GM19328 (cell line): ENCODE measurements around the gene EPB41L1.

ENCODE experiments used
- ATAC-seq: cut with Tn5 transposase; IDR thresholded peaks from one replicate; pipeline ENCODE4 v1.9.1; 2021; ENCODE audit warnings: mild to moderate bottlenecking, moderate library complexity; ENCODE audit not compliant: unreplicated experiment

Gene EPB41L1

DNA sequence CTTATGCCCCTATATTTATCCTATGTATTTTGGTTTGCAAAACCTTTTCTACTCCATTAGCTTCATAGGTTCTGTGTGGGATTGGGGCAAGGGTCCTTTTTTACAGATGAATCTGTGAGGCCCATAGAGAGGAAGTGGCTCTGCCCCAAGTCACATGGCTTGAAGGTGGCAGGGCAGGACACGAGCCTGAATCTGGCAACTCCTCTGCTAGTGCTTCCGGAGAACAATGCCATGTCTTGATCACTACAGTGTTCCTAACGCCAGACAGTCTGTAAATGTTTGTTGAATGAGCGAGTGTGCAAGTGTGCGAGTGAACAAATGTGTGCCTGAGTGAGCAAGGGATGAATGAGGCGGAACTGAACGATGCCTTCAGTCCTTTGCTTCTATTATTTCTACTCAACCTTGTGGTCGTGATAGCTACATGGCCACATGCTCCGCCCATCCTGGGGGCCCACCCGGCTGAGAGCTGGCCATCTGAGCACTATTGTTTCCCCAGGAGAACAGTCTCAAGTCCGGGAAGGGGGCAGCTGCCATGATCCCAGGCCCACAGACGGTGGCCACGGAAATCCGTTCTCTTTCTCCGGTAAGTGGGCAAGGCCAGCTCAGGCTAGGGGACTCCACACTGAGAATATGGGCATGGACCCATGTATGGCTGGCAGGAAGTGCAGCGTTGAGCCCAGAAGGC, 64.0 kb downstream of the EPB41L1 start:
- no peak for ATAC-seq

DNA sequence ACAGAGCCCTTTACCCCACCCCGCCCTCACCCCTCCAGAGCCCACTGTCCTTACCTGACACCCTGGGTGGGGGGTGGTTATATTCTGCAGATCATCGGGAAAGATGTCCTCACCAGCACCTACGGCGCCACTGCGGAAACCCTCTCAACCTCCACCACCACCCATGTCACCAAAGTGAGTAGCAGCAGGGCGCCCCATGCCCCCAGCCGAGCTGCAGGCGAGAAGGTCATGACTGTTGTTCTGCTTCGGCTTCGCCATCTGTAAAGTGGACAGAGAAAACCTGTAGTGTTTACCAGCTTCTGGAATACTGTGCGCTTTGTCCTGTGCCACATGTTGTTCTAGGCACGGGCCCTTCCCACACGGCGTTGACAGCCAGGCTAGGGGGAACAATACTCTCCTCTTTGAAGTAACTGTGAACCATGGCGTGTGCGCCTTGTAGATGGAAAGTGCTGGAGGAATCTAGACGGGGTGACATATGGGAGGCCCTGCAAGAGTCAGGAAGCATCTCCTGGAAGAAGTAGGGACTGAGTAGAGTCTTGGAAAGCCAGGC, 65.2 kb downstream of the EPB41L1 start:
- ATAC-seq = no peak

DNA sequence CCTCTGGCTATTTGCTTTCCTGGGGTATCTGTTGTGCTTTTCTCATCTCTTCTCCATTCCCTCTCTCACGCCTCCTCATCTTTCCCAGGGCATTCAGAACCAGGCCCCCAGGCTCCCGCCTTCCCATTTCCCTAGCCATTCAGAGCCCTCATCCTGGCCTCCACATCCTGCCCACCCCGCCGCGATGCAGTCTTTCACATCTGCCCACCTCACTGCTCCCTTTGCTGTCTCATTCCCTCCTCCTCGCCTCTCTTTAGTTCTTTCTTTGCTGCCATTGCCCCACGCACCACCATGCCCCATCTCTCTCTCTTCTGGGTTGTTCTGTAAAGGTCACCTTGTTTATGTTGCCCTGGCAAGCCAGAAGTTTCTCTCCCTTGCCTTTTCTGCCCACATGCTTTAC, 71.1 kb downstream of the EPB41L1 start:
- no peak for ATAC-seq

DNA sequence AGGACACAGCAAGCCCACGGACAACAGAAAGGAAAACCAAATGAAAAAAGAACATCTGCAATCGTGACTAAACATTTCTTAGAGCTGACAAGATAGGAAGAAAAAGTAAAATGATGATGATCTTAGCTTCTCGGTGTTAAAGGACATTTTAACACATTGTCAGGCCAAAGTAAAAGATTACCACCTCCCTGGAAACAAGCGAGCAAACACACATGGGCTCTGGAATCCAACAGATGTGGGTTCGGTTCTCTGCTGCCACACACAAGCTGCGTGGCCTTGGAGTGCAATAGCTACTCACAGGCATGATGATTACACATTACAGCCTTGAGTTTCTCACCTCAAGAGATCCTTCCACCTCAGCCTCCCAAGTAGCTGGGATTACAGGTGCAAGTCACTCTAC, 74.2 kb downstream of the EPB41L1 start:
- no peak for ATAC-seq

DNA sequence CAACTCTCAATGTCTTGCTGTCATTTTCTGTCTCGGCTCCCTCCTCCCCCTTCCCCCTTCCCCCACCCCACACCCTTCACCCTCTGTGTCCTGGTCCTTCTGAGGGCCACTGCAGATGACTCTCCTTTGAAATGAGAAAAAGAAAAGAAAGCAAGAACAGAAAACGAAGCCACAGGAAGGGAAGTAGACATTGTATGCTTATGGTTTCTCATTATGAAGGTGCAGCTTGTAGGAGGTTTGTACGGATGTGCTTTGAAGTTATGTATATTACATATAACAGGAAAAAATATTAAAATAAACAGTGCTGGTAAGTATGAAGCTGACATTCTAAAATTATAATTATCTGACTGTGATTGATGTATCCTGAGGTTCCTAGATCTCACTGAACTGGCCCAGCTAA, 75.5 kb downstream of the EPB41L1 start:
- ATAC-seq = no peak

DNA sequence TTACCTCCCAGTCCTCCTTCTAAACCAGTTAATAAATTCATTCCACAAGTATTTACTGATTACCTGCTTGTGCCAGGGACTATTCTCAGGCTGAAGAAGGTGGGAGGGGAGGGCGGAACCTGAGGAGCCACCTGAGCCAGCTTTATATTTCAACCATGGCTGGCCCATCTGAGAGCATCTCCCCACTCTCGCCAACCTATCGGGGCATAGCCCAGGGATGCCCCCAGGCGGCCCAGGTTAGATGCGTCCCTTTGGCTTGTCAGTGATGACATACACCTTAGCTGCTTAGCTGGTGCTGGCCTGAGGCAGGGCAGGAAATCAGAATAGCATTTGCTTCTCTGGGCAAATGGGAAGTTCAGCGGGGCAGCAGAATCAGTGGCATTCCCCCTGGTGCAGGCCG, 76.8 kb downstream of the EPB41L1 start:
- no peak for ATAC-seq

DNA sequence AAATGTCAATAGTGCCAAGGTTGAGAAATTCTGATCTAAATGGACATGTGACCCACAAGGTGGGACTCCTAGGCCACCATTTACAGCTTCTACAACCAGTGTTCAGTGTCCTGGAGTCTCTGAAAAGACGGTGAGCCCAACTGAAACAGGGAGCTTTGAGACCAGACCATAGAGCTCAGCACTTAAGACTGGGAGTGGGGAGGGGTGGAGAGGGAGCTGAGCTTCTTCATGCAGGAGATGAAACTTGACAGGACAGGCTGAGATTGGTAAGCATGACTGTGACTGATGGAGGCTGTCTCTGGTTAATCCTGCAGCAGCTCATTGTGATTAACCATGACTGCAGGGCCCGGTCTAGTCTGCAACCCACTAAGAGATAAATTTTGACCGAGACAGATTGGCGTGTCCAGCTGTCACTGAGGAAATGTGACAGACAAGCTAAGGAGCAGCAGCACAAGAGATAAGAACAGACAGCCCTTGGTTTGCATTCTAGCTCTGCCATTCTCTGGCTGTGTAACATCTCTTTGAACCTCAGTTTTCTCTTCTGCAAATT, 80.3 kb downstream of the EPB41L1 start:
- no peak for ATAC-seq

DNA sequence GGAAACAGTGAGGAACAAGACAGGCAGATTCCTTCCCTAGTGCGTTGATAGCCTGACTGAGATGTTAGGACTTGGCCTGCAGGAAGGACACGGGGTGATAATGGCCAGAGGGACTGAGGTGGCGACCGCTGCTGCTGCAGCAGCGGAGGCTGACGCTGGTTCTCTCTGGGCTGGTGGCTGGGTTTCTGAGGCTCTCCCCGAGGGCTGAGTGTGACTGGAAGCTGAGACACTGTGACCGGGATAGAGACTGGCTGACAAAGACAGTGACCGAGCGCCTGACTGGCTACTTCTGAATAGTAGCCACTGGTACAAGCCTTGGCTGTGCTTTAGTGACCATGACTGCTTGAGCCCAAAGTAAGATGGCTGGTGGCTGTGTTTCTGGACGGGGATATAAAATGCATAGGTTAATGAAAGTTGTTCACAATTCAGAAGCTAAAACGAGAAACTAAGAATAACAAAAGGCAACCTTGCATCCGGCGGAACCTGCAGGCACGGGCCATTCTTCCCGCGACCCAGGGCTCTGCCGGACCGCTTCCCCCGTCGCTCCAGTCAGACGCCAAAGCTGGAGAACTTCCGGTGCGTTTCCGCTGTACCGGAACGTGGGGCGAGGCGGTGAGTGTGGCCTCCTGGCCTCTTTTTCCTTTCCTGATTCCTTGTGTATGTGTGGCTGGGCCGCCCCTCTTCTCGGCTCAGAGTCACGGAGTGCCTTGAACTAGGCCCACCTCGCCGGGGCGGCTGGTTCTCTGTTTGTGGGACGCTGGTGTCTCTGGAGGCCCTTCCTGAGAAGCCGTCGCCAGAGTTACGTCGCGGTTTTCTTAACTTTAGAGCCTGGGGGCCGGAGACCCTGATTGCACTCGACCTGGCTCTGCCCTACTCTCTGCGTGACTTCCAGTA, 81.6 kb downstream of the EPB41L1 start, which contains the start of gene AAR2:
Gene AAR2, plus strand, starts transcription at position 587 of the 894 bp plus-strand sequence. CDS start 3,391 bp downstream, outside the sequence.
- ATAC-seq = peak; percentile 55

DNA sequence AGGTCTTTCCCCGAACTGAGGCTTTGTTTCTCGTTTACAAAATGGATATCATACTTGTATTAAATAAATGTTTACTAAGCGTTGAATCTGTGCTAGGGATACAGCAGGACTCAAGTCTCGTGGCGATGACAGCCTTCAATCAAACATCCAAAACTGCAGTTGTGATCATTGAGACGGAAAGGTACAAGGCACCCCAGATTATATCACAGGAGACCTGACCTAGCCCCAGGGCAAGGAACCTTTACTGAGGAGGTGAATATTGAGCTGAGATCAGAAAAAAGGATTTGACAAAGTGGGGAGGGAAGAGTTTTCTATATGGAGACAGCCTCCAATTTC, 82.2 kb downstream of the EPB41L1 start:
- no peak for ATAC-seq

DNA sequence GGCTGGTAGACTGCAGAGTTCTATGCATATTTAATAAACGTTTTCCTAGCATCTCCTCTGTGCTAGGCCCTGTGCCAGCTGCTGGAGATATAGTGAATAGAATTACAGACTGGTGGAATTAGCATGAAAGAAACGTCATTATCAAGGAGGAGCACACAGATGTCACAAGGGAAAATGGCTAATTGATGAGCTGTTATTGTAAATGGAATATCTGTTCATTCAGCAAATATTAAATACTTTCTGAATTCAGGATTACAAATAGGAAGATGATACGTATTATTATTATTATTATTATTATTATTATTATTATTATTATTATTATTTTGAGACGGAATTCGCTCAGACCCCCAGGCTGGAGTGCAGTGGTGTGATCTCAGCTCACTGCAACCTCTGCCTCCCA, 82.9 kb downstream of the EPB41L1 start:
- ATAC-seq = no peak

DNA sequence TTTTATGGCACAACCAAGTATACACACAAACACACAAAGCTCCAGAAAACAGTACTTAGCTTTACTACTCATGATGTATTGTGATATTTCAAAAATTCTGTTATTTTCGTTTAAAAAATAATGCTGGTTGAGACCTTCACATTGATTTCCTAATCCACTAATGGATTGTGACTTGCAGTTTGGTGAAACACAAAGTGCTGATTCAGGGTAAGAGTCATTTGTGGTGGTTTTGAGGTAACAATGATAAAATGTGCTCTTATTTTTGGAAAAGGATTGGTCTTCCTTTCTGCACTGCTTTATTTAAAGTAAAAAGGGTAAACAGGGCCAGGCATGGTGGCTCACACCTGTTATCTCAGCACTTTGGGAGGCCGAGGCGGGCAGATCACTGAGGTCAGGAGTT, 83.6 kb downstream of the EPB41L1 start:
- no peak for ATAC-seq

DNA sequence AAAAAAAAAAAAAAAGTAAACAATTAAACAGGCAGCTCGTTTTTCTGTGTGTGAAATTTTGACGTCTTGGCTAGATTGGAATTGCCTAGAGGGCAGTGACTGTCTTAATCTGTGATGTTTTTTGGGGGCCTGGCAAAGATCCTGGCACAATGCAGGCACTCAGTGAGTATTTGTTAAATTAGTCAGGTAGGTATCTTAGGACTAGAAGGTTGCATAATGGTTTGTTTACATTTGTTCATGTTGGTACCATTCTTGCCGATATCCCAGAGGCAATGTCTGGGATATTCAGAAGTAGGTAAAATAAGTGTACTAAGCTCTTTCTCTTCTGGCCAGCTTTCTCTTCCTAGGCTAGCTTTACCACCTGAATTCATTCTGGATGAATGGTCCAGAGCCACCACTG, 84.2 kb downstream of the EPB41L1 start:
- ATAC-seq = no peak

DNA sequence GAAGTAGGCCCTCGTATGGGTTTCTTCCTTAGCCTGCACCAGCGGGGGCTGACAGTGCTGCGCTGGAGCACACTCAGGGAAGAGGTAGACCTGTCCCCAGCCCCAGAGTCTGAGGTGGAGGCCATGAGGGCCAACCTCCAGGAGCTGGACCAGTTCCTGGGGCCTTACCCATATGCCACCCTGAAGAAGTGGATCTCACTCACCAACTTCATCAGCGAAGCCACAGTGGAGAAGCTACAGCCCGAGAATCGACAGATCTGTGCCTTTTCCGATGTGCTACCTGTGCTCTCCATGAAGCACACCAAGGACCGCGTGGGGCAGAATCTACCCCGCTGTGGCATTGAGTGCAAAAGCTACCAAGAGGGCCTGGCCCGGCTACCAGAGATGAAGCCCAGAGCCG, 85.5 kb downstream of the EPB41L1 start:
- ATAC-seq = no peak

DNA sequence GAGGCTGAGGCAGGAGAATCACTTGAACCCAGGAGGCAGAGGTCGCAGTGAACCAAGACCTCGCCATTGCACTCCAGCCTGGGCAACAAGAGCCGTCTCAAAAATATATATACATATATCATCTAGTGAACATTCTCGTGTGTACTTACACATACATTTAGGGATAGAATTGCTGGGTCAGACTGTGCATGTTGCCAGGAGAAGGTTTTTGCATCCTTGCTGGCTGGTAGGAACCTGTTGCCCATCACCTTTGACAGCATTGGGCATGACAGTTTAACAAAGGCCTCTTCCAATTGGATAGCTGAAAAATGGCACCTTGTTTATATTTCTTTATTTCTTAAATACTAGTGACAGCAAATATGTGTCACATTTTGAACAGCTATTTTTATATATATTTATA, 87.1 kb downstream of the EPB41L1 start:
- no peak for ATAC-seq

DNA sequence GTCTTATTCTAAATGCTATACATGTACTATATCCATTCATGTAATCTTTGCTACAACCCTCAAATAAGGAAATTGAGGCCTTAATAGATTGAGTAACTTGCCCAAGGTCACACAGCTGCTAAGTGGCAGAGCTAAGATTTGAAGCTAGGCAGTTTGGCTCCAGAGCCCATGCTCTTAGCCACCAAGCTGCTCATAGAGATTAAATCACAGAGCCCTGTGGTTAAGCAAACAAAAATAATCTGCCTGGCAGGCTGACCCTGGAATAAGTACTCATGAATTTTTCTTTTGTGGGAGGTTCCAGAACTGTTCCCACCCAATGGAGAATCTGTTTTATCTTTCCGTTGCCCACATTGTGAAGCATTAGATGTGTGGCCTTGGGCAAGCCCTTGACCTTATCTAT, 89.2 kb downstream of the EPB41L1 start:
- ATAC-seq = no peak

DNA sequence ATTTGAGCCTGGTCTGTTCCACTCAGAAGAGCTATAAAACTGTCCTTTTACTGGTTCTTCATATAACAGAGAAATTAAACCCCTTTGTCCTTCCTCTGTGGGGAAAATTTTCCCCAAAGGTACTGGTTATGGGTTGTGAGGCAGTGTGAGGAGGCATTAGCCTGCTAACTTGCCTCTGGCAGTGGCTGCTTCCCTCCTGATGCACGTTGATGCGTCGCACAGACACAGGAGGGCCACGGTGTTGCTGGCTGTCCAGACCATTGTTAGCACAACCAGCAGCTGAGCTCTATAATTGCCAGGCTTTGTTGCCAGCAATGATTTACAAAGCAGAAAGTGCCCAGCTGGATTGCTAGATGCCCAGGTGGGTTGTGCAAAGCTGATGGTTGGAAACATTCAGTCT, 91.9 kb downstream of the EPB41L1 start:
- no peak for ATAC-seq

DNA sequence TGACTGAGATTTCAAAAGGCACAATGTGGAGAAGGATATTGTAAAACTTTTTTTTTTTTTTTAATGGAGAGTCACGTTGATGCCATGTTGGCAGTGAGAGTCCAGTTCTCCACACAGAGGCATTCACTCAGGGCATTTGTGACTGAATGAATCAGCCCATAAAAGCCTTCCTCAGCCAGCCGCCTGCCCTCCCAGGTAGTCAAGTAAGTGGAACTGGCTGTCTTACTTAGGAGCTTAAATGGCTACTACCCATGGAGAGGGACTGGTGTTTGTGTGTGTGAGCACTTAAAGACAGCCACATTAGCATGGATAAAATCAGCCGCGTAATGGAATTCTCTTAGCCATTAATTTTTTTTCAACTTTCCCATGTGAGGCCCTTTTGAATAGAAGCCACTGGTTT, 94.3 kb downstream of the EPB41L1 start:
- no peak for ATAC-seq

DNA sequence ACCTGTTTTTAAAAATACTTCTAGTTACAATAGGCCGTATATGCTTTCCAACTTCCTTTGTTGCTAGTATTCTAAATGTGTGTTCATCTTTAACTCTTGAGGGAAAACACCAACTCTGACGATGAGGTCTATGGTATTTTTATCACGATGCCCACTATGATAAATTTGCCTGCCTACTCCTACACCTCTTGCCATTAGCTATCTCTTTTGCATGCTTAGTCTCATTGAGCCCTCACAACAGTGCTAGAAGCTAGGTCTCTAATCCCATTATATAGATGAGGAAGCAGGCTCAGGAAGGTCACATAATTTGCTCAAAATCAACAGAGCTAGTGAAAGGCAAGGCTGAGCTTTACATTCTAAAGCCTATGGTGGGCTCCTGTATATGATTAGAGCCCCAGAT, 94.9 kb downstream of the EPB41L1 start:
- ATAC-seq = no peak

DNA sequence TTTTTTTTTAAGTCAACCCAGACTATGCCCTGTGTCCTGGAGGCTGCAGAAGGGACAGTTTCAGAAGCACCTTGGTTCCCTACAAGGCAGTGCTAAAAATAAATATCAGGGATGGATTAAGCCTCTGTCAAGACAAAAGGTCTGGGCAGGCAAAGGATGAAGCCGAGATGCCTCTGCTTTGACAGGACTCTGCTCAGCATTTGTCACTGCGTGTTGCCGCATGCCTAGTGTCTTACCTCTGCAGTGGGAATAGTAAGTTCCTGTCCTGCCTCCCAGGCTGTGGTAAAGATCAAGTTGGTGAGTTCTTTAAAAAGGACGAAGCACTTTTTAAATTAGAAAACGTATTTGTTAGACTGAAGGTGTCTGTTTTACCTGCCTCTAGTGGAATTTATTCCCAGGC, 96.9 kb downstream of the EPB41L1 start:
- ATAC-seq = no peak

DNA sequence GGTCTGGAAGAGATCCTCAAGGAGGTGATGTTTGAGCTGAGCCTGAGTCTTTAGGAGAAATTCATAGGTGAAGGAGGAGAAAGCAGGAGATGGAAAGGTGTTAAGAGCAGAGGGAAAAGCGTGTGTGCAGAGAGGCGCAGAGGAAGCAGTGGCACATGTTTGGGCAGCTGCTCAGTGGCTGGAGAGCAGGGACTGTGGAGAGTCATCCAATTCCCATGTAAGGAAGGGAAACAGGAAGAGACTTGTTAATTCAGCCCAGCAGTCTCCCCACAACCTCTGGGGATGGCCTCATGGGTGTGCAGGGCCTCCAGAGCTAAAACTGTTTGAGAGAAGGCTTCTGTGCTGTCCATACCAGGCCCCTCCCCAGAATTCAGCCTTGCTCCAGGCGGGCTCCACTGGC, 98.0 kb downstream of the EPB41L1 start:
- ATAC-seq = no peak

DNA sequence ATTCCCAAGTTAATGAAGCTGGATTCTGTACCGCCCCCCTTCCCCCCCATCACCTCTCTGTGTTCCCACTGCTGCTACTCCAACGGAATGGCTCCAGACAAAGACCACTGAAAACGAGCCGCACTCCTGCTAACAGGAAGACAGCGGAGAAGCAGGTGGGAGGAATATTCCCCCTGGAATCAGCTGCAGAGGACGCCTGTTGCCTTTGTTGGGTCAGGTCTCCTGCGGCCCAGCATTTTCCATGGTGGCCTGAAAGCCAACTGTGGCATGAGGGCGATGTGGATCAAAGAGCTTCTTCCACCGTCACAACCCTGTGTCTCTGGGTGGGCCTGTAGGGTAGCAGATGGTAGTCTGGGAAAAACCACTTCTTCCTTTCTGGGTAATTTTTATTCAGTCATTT, 98.5 kb downstream of the EPB41L1 start:
- ATAC-seq = no peak

DNA sequence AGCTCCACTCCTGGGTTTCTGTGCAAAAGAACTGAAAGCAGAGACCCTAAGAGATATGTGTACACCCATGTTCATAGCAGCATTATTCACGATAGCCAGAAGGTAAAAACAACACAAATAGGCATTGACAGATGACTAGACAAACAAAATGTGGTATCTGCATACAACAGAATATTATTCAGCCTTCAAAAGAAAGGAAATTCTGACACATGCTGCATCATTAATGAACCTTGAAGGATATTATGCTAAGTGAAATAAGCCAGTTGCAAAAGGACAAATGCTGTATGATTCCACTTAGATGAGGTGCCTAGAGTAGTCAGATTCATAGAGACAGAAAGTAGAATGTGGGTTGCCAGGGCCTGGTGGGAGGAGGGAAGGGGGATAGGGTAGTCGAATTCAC, 99.5 kb downstream of the EPB41L1 start:
- ATAC-seq = no peak
